Liver (tissue), 3 donors: Measurements from ENCODE around the gene UMPS.

Experiments used
- CTCF ChIP-seq: fragments of 150-350 bp; IDR thresholded peaks from 2 replicates; pipeline ENCODE4 v1.5.1; 2017; ENCODE audit warnings: improper control_type of control experiment, low read depth, low read length; ENCODE audit not compliant: missing input control
- EGR1 ChIP-seq, 2 donors: IDR thresholded peaks; 2 replicates each; pipeline ENCODE4 v1.6.1; 2016 to 2018; ENCODE audit warnings: antibody characterized with exemption in 2 of 2, low read depth in 2 of 2
- GABPA ChIP-seq, 2 donors: IDR thresholded peaks in 1 of 2; conservative IDR thresholded peaks in 1 of 2; 2 replicates each; pipeline ENCODE4 v1.6.1; 2016; ENCODE audit warnings: antibody characterized with exemption in 2 of 2, mild to moderate bottlenecking in 1 of 2, moderate library complexity in 1 of 2
- HNF4A ChIP-seq, 2 donors: conservative IDR thresholded peaks; 2 replicates each; pipeline ENCODE4 v1.6.1; 2016; ENCODE audit warnings: antibody characterized with exemption in 2 of 2, mild to moderate bottlenecking in 2 of 2
- RAD21 ChIP-seq, 2 donors: IDR thresholded peaks; 2 replicates each; pipeline ENCODE4 v1.6.1; 2016; ENCODE audit warnings: antibody characterized with exemption in 2 of 2, mild to moderate bottlenecking in 2 of 2
- REST ChIP-seq: IDR thresholded peaks from 2 replicates; pipeline ENCODE4 v1.6.1; 2016; ENCODE audit warnings: antibody characterized with exemption, mild to moderate bottlenecking
- TAF1 ChIP-seq: conservative IDR thresholded peaks from 2 replicates; pipeline ENCODE4 v1.6.1; 2016; ENCODE audit warnings: antibody characterized with exemption, mild to moderate bottlenecking
- YY1 ChIP-seq: IDR thresholded peaks from 2 replicates; pipeline ENCODE4 v1.6.1; 2016; ENCODE audit warnings: antibody characterized with exemption, mild to moderate bottlenecking
- TF ChIP-seq, protein P1 (sequence below): IDR thresholded peaks from 2 replicates; pipeline ENCODE4 v1.6.1; 2016; ENCODE audit warnings: antibody characterized with exemption
- donor health status: healthy.
- donor health status: healthy.

- no peak for TF ChIP-seq CTCF
- no peak for TF ChIP-seq REST
- TF ChIP-seq, protein P1, sequence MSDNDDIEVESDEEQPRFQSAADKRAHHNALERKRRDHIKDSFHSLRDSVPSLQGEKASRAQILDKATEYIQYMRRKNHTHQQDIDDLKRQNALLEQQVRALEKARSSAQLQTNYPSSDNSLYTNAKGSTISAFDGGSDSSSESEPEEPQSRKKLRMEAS: no peak
- no peak for TF ChIP-seq TAF1
- TF ChIP-seq GABPA (IDR thresholded peaks at IDR 0.05 in 1 of 2, conservative IDR thresholded peaks at IDR 0.05 in 1 of 2): no peak
- TF ChIP-seq YY1: no peak
- no peak for TF ChIP-seq EGR1 (IDR thresholded peaks at IDR 0.05; ENCODE audit: low read depth in 2 of 2)
- no peak for TF ChIP-seq HNF4A (conservative IDR thresholded peaks at IDR 0.05)
- TF ChIP-seq RAD21 (IDR thresholded peaks at IDR 0.05): no peak
These were observed 18.4 kb downstream of the UMPS start for GRCh38 chr3:124748560-124749198.
